Gastroesophageal sphincter (tissue), 3 donors: Measurements from ENCODE around the gene MPC1.

Experiments
- EP300 ChIP-seq: sonication (generic); formaldehyde crosslinking; IDR thresholded peaks from one replicate; pipeline ENCODE4 v1.6.1; 2017; ENCODE audit warnings: antibody characterized with exemption, mild to moderate bottlenecking
- POLR2A ChIP-seq, 2 donors: fragments of 450-650 bp; IDR thresholded peaks; one replicate each; pipeline ENCODE4 v1.6.1; 2017; ENCODE audit warnings: antibody characterized with exemption in 2 of 2, mild to moderate bottlenecking in 2 of 2, moderate library complexity in 1 of 2
- TF ChIP-seq, protein P1 (sequence below), 4 experiments: fragments of 200-600 bp in 2 of 4; fragments of 450-650 bp in 2 of 4; sonication (generic) in 1 of 4; IDR thresholded peaks; one replicate each; pipeline ENCODE4 v1.5.1; 2017 to 2019; ENCODE audit warnings: antibody characterized with exemption in 4 of 4, mild to moderate bottlenecking in 2 of 4, moderate library complexity in 2 of 4

GRCh38 chr6:166411721-166412151, 29.0 kb upstream of the MPC1 start:
- TF ChIP-seq, protein P1, sequence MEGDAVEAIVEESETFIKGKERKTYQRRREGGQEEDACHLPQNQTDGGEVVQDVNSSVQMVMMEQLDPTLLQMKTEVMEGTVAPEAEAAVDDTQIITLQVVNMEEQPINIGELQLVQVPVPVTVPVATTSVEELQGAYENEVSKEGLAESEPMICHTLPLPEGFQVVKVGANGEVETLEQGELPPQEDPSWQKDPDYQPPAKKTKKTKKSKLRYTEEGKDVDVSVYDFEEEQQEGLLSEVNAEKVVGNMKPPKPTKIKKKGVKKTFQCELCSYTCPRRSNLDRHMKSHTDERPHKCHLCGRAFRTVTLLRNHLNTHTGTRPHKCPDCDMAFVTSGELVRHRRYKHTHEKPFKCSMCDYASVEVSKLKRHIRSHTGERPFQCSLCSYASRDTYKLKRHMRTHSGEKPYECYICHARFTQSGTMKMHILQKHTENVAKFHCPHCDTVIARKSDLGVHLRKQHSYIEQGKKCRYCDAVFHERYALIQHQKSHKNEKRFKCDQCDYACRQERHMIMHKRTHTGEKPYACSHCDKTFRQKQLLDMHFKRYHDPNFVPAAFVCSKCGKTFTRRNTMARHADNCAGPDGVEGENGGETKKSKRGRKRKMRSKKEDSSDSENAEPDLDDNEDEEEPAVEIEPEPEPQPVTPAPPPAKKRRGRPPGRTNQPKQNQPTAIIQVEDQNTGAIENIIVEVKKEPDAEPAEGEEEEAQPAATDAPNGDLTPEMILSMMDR (IDR thresholded peaks at IDR 0.05) = no peak
- TF ChIP-seq POLR2A (IDR thresholded peaks at IDR 0.05) (no peak), EP300 (no peak)
